Suppressor macrophage treated with lipopolysaccharide for 1 hour (primary cell): ENCODE results near the gene RNF215.
"Not testable (repeated sequence)": the region's sequence is repeated elsewhere in the genome, so short reads cannot be mapped to it uniquely, and the experiment has no call there.

Source experiments
- DNase-seq, 3 donors: peaks; one replicate each; pipeline ENCODE4 v3.0.0-alpha.2; 2020 to 2022

Gene RNF215

GRCh38 chr22:30420347-30421125 is 33.3 kb upstream of the RNF215 start:
- DNase-seq = peak; percentile 50 to 67 (median 51)

- no peak for DNase-seq
Measured at GRCh38 chr22:30416837-30417236, 29.6 kb upstream of the RNF215 start.

GRCh38 chr22:30416403-30416802 is 29.2 kb upstream of the RNF215 start:
- no peak for DNase-seq

GRCh38 chr22:30414525-30415047 is 27.4 kb upstream of the RNF215 start:
- DNase-seq = no peak

GRCh38 chr22:30413745-30414524 is 26.7 kb upstream of the RNF215 start:
- no peak for DNase-seq

- no peak for DNase-seq
Measured at GRCh38 chr22:30413001-30413400, 25.8 kb upstream of the RNF215 start.

- DNase-seq = no peak
Measured at GRCh38 chr22:30411780-30412179, 24.6 kb upstream of the RNF215 start.

- DNase-seq = peak in 2 of 3 donors; percentile 15 to 44
Measured at GRCh38 chr22:30408388-30409102, 21.3 kb upstream of the RNF215 start.

- no peak for DNase-seq
Measured at GRCh38 chr22:30406400-30406799, 19.2 kb upstream of the RNF215 start.

- no peak for DNase-seq
Measured at GRCh38 chr22:30405731-30406130, 18.5 kb upstream of the RNF215 start.

GRCh38 chr22:30404307-30404706 is 17.1 kb upstream of the RNF215 start:
- no peak for DNase-seq

- not testable (repeated sequence) for DNase-seq
Measured at GRCh38 chr22:30402766-30403104, 15.5 kb upstream of the RNF215 start.

GRCh38 chr22:30402028-30402765 is 15.0 kb upstream of the RNF215 start:
- peak; percentile 39 to 50 (median 49) for DNase-seq

GRCh38 chr22:30401024-30401423 is 13.8 kb upstream of the RNF215 start:
- DNase-seq = not testable (repeated sequence)

- no peak for DNase-seq
Measured at GRCh38 chr22:30400159-30400558, 12.9 kb upstream of the RNF215 start.

GRCh38 chr22:30399718-30400117 is 12.5 kb upstream of the RNF215 start:
- no peak for DNase-seq

- no peak for DNase-seq
Measured at GRCh38 chr22:30398685-30399680, 11.8 kb upstream of the RNF215 start.

GRCh38 chr22:30397656-30398635 is 10.7 kb upstream of the RNF215 start:
- no peak for DNase-seq

- peak; percentile 56 to 75 (median 59) for DNase-seq
Measured at GRCh38 chr22:30396871-30397655, 9.9 kb upstream of the RNF215 start, which contains the start of gene SEC14L2. TSS of gene SEC14L2 (plus strand) at chr22:30397018. CDS start at chr22:30397117, 99 bp downstream.
